Liver (tissue), 9 donors: Measurements from ENCODE around the gene ECD. TPM values are rescaled to one million over a fixed set of nuclear protein-coding genes. Genes with fewer than 3 reads are reported as not detected.

Source experiments
- DNase-seq: peaks from one replicate; pipeline ENCODE4 v3.0.0-alpha.2; 2017; ENCODE audit warnings: low spot score
- H3K27ac ChIP-seq, 2 donors: one replicate each; pipeline ENCODE4 v1.7.0; 2013; ENCODE audit warnings: inconsistent platforms in 2 of 2, low read length in 2 of 2, control low read depth in 1 of 2, low read depth in 1 of 2, mild to moderate bottlenecking in 1 of 2
- H3K27me3 ChIP-seq, 4 donors: one replicate each; pipeline versions ENCODE4 v1.6.1 to v1.7.0; 2013; ENCODE audit warnings: low read length in 3 of 4, inconsistent platforms in 1 of 4, mild to moderate bottlenecking in 1 of 4, moderate library complexity in 1 of 4; ENCODE audit not compliant: control insufficient read depth in 4 of 4, insufficient read depth in 4 of 4
- H3K36me3 ChIP-seq, 4 donors: one replicate each; pipeline versions ENCODE4 v1.6.1 to v1.7.0; 2013; ENCODE audit warnings: low read length in 3 of 4, mild to moderate bottlenecking in 3 of 4, low read depth in 1 of 4, moderate library complexity in 1 of 4; ENCODE audit not compliant: control insufficient read depth in 4 of 4, insufficient read depth in 3 of 4
- H3K4me1 ChIP-seq, 4 donors: one replicate each; pipeline versions ENCODE4 v1.6.1 to v1.7.0; 2013; ENCODE audit warnings: low read length in 3 of 4, mild to moderate bottlenecking in 3 of 4, moderate library complexity in 1 of 4; ENCODE audit not compliant: control insufficient read depth in 4 of 4, insufficient read depth in 4 of 4
- H3K4me3 ChIP-seq, 3 donors: one replicate each; pipeline versions ENCODE4 v1.6.1 to v1.7.0; 2013; ENCODE audit warnings: low read length in 3 of 3, control low read depth in 1 of 3, low read depth in 1 of 3, mild to moderate bottlenecking in 1 of 3
- H3K9ac ChIP-seq, 2 donors: one replicate each; pipeline ENCODE4 v1.7.0; 2013; ENCODE audit warnings: low read length in 2 of 2, mild to moderate bottlenecking in 2 of 2, moderate library complexity in 2 of 2, control low read depth in 1 of 2, low read depth in 1 of 2
- H3K9me3 ChIP-seq, 4 donors: one replicate each; pipeline versions ENCODE4 v1.6.1 to v1.7.0; 2013; ENCODE audit warnings: low read length in 3 of 4; ENCODE audit not compliant: control insufficient read depth in 4 of 4
- CTCF ChIP-seq: fragments of 150-350 bp; IDR thresholded peaks from 2 replicates; pipeline ENCODE4 v1.5.1; 2017; ENCODE audit warnings: improper control_type of control experiment, low read depth, low read length; ENCODE audit not compliant: missing input control
- EGR1 ChIP-seq, 2 donors: IDR thresholded peaks; 2 replicates each; pipeline ENCODE4 v1.6.1; 2016 to 2018; ENCODE audit warnings: antibody characterized with exemption in 2 of 2, low read depth in 2 of 2
- FOXA1 ChIP-seq: IDR thresholded peaks from 2 replicates; pipeline ENCODE4 v1.6.1; 2016; ENCODE audit warnings: antibody characterized with exemption
- FOXA2 ChIP-seq: IDR thresholded peaks from 2 replicates; pipeline ENCODE4 v1.6.1; 2016; ENCODE audit warnings: antibody characterized with exemption
- GABPA ChIP-seq, 2 donors: IDR thresholded peaks in 1 of 2; conservative IDR thresholded peaks in 1 of 2; 2 replicates each; pipeline ENCODE4 v1.6.1; 2016; ENCODE audit warnings: antibody characterized with exemption in 2 of 2, mild to moderate bottlenecking in 1 of 2, moderate library complexity in 1 of 2
- HNF4A ChIP-seq, 2 donors: conservative IDR thresholded peaks; 2 replicates each; pipeline ENCODE4 v1.6.1; 2016; ENCODE audit warnings: antibody characterized with exemption in 2 of 2, mild to moderate bottlenecking in 2 of 2
- HNF4G ChIP-seq: IDR thresholded peaks from 2 replicates; pipeline ENCODE4 v1.6.1; 2016; ENCODE audit warnings: antibody characterized with exemption
- JUND ChIP-seq, 2 donors: IDR thresholded peaks; 2 replicates each; pipeline ENCODE4 v1.6.1; 2016; ENCODE audit warnings: antibody characterized with exemption in 2 of 2
- MAX ChIP-seq: IDR thresholded peaks from 2 replicates; pipeline ENCODE4 v1.6.1; 2016; ENCODE audit warnings: antibody characterized with exemption
- NR2F2 ChIP-seq: IDR thresholded peaks from 2 replicates; pipeline ENCODE4 v1.6.1; 2016; ENCODE audit warnings: antibody characterized with exemption
- RAD21 ChIP-seq, 2 donors: IDR thresholded peaks; 2 replicates each; pipeline ENCODE4 v1.6.1; 2016; ENCODE audit warnings: antibody characterized with exemption in 2 of 2, mild to moderate bottlenecking in 2 of 2
- REST ChIP-seq: IDR thresholded peaks from 2 replicates; pipeline ENCODE4 v1.6.1; 2016; ENCODE audit warnings: antibody characterized with exemption, mild to moderate bottlenecking
- RXRA ChIP-seq, 2 donors: IDR thresholded peaks; 2 replicates each; pipeline ENCODE4 v1.6.1; 2017 to 2018; ENCODE audit warnings: antibody characterized with exemption in 2 of 2, mild to moderate bottlenecking in 1 of 2
- SP1 ChIP-seq: IDR thresholded peaks from 2 replicates; pipeline ENCODE4 v1.6.1; 2018; ENCODE audit warnings: antibody characterized with exemption, mild to moderate bottlenecking
- TAF1 ChIP-seq: conservative IDR thresholded peaks from 2 replicates; pipeline ENCODE4 v1.6.1; 2016; ENCODE audit warnings: antibody characterized with exemption, mild to moderate bottlenecking
- YY1 ChIP-seq: IDR thresholded peaks from 2 replicates; pipeline ENCODE4 v1.6.1; 2016; ENCODE audit warnings: antibody characterized with exemption, mild to moderate bottlenecking
- ZBTB33 ChIP-seq: IDR thresholded peaks from 2 replicates; pipeline ENCODE4 v1.6.1; 2016; ENCODE audit warnings: antibody characterized with exemption
- WGBS: extraction: QIAGEN DNeasy Blood & Tissue Kit; methylation state at CpG from one replicate; pipeline ENCODE4 v1.1.7; 2013; 5-methylcytosine and 5-hydroxymethylcytosine counted together
- polyA plus RNA-seq, 2 donors: library from polyadenylated mRNA; stranded (reverse) in 1 of 2; unstranded in 1 of 2; fragments of 200-250 nt in 1 of 2; fragments of >200 nt in 1 of 2; fragmentation: Nextera tagmentation in 1 of 2; extraction: Ambion mirVana in 1 of 2; gene quantifications; one replicate each; pipeline versions ENCODE4 v1.2.1 to v1.2.3, GENCODE V29; 2013 to 2015
- total RNA-seq, 2 donors: library from RNA; depleted of rRNA; stranded (reverse); fragments of >200 nt; gene quantifications; one replicate each; pipeline ENCODE4 v1.2.3, GENCODE V29; 2014
- TF ChIP-seq, protein P1 (sequence below): IDR thresholded peaks from 2 replicates; pipeline ENCODE4 v1.6.1; 2016; ENCODE audit warnings: antibody characterized with exemption
- donor health status: healthy.
- donor health status: healthy.
- donor health status: healthy.
- donor health status: healthy.
- donor health status: healthy.

The ECD gene
- total and polyA plus RNA-seq, 4 donors, result 7.1 to 16.2 (median 12.0) TPM

GRCh38 chr10:73117976-73118743 is 49.6 kb downstream of the ECD start:
- Histone ChIP-seq H3K27ac (peak overlapping the region; percentile 22 to 85), H3K9ac (peak overlapping the region in 1 of 2 donors; percentile 39), H3K36me3 (peaks cover 0 to 3% (median under 1%) of the 10 kb centered on the region in 4 donors), H3K4me3 (no peak overlapping the region), H3K9me3 (no peaks in the 10 kb centered on the region), H3K4me1 (peaks cover 13 to 28% (median 20%) of the 10 kb centered on the region in 4 donors), H3K27me3 (no peaks in the 10 kb centered on the region)
- TF ChIP-seq SP1 (peak; percentile 54), HNF4A (conservative IDR thresholded peaks at IDR 0.05) (peak; percentile 61 to 73), ZBTB33 (no peak), JUND (IDR thresholded peaks at IDR 0.05) (peak; percentile 34 to 62), RAD21 (IDR thresholded peaks at IDR 0.05) (no peak), RXRA (IDR thresholded peaks at IDR 0.05) (peak; percentile 66 to 69), FOXA2 (no peak), NR2F2 (peak; percentile 26), YY1 (no peak), FOXA1 (no peak), EGR1 (IDR thresholded peaks at IDR 0.05; ENCODE audit: low read depth in 2 of 2) (no peak), GABPA (IDR thresholded peaks at IDR 0.05 in 1 of 2, conservative IDR thresholded peaks at IDR 0.05 in 1 of 2) (no peak), MAX (no peak), HNF4G (no peak)
- TF ChIP-seq, protein P1, sequence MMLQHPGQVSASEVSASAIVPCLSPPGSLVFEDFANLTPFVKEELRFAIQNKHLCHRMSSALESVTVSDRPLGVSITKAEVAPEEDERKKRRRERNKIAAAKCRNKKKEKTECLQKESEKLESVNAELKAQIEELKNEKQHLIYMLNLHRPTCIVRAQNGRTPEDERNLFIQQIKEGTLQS, result no peak
- 47% methylated on average over 5 of the region's 5 CpGs for WGBS
- no peak for DNase-seq

GRCh38 chr10:73116017-73116416 is 51.8 kb downstream of the ECD start:
- no peak for DNase-seq
- 100% methylated on average over 1 of the region's 1 CpG for WGBS
- Histone ChIP-seq H3K36me3 (no peaks in the 10 kb centered on the region), H3K4me3 (no peak overlapping the region), H3K9me3 (no peaks in the 10 kb centered on the region), H3K9ac (no peak overlapping the region), H3K4me1 (peaks cover 13 to 30% (median 18%) of the 10 kb centered on the region in 4 donors), H3K27me3 (no peaks in the 10 kb centered on the region), H3K27ac (no peak overlapping the region)
- no peak for TF ChIP-seq SP1
- TF ChIP-seq TAF1, result no peak
- no peak for TF ChIP-seq ZBTB33
- no peak for TF ChIP-seq FOXA1
- TF ChIP-seq RAD21 (IDR thresholded peaks at IDR 0.05), result no peak
- no peak for TF ChIP-seq MAX
- no peak for TF ChIP-seq CTCF
- TF ChIP-seq JUND (IDR thresholded peaks at IDR 0.05), result no peak
- TF ChIP-seq GABPA (IDR thresholded peaks at IDR 0.05 in 1 of 2, conservative IDR thresholded peaks at IDR 0.05 in 1 of 2), result no peak
- no peak for TF ChIP-seq NR2F2
- TF ChIP-seq, protein P1, result no peak
- TF ChIP-seq FOXA2, result no peak
- TF ChIP-seq HNF4A (conservative IDR thresholded peaks at IDR 0.05), result no peak
- no peak for TF ChIP-seq RXRA (IDR thresholded peaks at IDR 0.05)
- no peak for TF ChIP-seq EGR1 (IDR thresholded peaks at IDR 0.05; ENCODE audit: low read depth in 2 of 2)
- TF ChIP-seq REST, result no peak
- TF ChIP-seq HNF4G, result no peak
